ENCODE data around the gene RNF152.

The RNF152 gene

GRCh38 chr18:61883547-61883946 is 9.3 kb downstream of the RNF152 start:
- no peak overlapping the region for H3K4me3 Mint-ChIP-seq
- peaks cover 4% of the 10 kb centered on the region for H3K27me3 Mint-ChIP-seq
- H3K4me1 Mint-ChIP-seq = no peaks in the 10 kb centered on the region
- H3K36me3 Mint-ChIP-seq (ENCODE audit: low read depth) = no peaks in the 10 kb centered on the region
- H3K27ac Mint-ChIP-seq = no peak overlapping the region
- ATAC-seq = no peak
- DNase-seq = no peak
- H3K9me3 Mint-ChIP-seq = no peaks in the 10 kb centered on the region

GRCh38 chr18:61882296-61883004 is 10.4 kb downstream of the RNF152 start:
- H3K27ac Mint-ChIP-seq = no peak overlapping the region
- no peaks in the 10 kb centered on the region for H3K4me1 Mint-ChIP-seq
- ATAC-seq (no peak), DNase-seq (no peak)
- H3K4me3 Mint-ChIP-seq = no peak overlapping the region
- no peaks in the 10 kb centered on the region for H3K36me3 Mint-ChIP-seq (ENCODE audit: low read depth)
- H3K9me3 Mint-ChIP-seq = no peaks in the 10 kb centered on the region
- peaks cover 7% of the 10 kb centered on the region for H3K27me3 Mint-ChIP-seq

- Mint-ChIP-seq H3K9me3 (no peaks in the 10 kb centered on the region), H3K4me1 (no peaks in the 10 kb centered on the region), H3K4me3 (no peak overlapping the region), H3K27ac (no peak overlapping the region), H3K27me3 (peaks cover 11% of the 10 kb centered on the region), H3K36me3 (ENCODE audit: low read depth) (no peaks in the 10 kb centered on the region)
- DNase-seq (no peak), ATAC-seq (no peak)
Measured at GRCh38 chr18:61876899-61877298, 15.9 kb downstream of the RNF152 start.

DNA sequence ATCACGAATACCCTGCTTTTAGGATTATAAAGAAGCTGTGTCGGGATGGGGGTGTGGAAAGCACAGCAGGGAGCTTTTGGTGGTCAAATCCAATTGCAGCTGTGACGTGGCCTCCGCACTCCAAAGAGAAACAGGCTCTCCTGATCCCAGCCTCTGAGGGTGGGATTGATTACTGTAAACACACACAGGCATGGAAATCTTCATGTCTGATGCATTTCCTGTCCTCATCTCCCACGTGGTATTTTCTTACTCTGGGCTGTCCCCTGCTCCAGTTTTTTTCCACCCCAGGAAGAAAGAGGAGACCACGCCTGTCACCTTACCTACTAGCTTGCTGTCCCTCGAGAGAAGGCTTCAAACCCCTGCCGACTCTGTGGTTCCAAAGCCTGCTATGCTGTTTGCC is 22.7 kb downstream of the RNF152 start:
- DNase-seq (no peak), ATAC-seq (no peak)
- H3K4me3 Mint-ChIP-seq = no peak overlapping the region
- H3K4me1 Mint-ChIP-seq = no peaks in the 10 kb centered on the region
- no peaks in the 10 kb centered on the region for H3K9me3 Mint-ChIP-seq
- no peaks in the 10 kb centered on the region for H3K27me3 Mint-ChIP-seq
- H3K27ac Mint-ChIP-seq = no peak overlapping the region
- no peaks in the 10 kb centered on the region for H3K36me3 Mint-ChIP-seq (ENCODE audit: low read depth)

GRCh38 chr18:61869636-61870035 is 23.2 kb downstream of the RNF152 start:
- Mint-ChIP-seq H3K4me1 (no peaks in the 10 kb centered on the region), H3K9me3 (no peaks in the 10 kb centered on the region), H3K36me3 (ENCODE audit: low read depth) (no peaks in the 10 kb centered on the region), H3K27ac (no peak overlapping the region), H3K27me3 (no peaks in the 10 kb centered on the region), H3K4me3 (no peak overlapping the region)
- DNase-seq (no peak), ATAC-seq (no peak)

DNA sequence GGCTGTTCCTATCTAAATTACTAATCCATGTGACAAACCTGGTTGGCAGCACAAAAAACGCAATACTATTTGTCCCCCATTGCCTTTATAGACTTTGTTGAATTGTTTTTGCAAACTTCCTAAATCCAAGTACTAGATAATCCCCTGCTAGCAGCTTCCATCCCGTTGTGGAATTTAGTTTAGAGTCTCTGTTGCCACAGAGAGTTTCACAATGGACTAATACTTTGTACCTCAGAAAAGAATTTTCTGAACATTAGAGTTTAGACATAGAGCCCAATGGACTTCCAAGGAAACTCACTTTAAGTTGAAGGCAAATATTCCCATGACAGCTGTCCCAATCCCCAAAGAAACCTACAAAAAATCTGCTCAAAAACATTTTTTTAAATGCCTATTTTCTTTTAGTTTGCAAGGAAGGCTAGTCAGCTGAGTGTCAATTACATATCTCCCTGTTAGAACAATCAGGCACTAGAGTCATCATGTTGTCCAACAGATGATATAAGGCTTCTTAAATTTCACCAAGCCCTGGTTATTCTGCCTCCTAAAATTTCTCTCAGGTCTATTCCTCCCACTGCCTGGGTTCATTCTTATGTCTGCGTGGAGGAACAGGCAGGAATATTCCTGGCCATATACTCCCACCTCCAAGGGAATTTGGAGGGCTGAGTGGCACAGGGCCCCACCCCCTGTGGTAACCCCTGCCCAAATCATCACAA is 27.2 kb downstream of the RNF152 start:
- no peak overlapping the region for H3K27ac Mint-ChIP-seq
- no peak overlapping the region for H3K4me3 Mint-ChIP-seq
- DNase-seq (no peak), ATAC-seq (no peak)
- H3K9me3 Mint-ChIP-seq = no peaks in the 10 kb centered on the region
- H3K36me3 Mint-ChIP-seq (ENCODE audit: low read depth) = no peaks in the 10 kb centered on the region
- no peaks in the 10 kb centered on the region for H3K27me3 Mint-ChIP-seq
- no peaks in the 10 kb centered on the region for H3K4me1 Mint-ChIP-seq

GRCh38 chr18:61861372-61861771 is 31.4 kb downstream of the RNF152 start:
- no peak for ATAC-seq
- no peak for DNase-seq
- Mint-ChIP-seq H3K9me3 (no peaks in the 10 kb centered on the region), H3K4me1 (no peaks in the 10 kb centered on the region), H3K27ac (no peak overlapping the region), H3K4me3 (no peak overlapping the region), H3K27me3 (no peaks in the 10 kb centered on the region), H3K36me3 (ENCODE audit: low read depth) (no peaks in the 10 kb centered on the region)

DNA sequence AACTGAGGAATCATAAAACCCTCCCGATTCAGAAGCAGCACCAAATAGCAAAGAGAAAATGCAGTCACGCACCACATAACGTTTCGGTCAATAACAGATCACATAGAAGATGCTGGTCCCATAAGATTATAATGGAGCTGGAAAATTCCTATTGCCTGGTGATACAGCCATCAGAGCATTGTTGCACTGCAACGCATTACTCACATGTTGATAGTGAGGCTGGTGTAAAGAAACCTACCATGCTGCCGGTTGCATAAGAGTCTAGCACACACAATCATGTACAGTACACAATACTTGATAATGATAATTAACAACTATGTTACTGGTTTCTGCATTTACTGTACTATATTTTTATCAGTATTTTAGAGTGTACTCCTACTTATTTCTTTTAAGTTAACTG is 32.5 kb downstream of the RNF152 start:
- ATAC-seq = no peak
- no peak for DNase-seq
- no peaks in the 10 kb centered on the region for H3K4me1 Mint-ChIP-seq
- no peak overlapping the region for H3K4me3 Mint-ChIP-seq
- no peaks in the 10 kb centered on the region for H3K36me3 Mint-ChIP-seq (ENCODE audit: low read depth)
- H3K9me3 Mint-ChIP-seq = no peaks in the 10 kb centered on the region
- no peak overlapping the region for H3K27ac Mint-ChIP-seq
- no peaks in the 10 kb centered on the region for H3K27me3 Mint-ChIP-seq

DNA sequence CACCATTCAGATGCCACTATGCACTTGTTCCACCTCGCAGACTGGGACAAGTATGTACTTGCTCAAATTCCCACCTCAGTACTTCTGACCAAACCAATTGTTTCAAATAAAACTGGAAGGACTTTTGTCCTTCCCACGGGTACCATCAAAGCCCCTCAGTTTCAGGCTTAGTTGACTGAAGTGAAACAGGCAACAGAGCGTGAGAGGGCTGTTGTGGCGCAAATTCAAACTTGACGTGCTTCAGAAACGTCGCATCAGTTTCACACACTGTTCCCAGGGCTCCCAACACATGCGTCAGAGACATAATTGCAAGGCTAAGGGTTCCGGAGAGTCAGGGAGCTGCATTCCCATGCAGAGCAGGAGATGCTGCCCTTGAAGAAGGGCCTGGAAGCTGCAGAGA is 33.7 kb downstream of the RNF152 start:
- no peak for DNase-seq
- no peak overlapping the region for H3K27ac Mint-ChIP-seq
- H3K9me3 Mint-ChIP-seq = no peaks in the 10 kb centered on the region
- no peak overlapping the region for H3K4me3 Mint-ChIP-seq
- ATAC-seq = no peak
- no peaks in the 10 kb centered on the region for H3K4me1 Mint-ChIP-seq
- no peaks in the 10 kb centered on the region for H3K27me3 Mint-ChIP-seq
- no peaks in the 10 kb centered on the region for H3K36me3 Mint-ChIP-seq (ENCODE audit: low read depth)

DNA sequence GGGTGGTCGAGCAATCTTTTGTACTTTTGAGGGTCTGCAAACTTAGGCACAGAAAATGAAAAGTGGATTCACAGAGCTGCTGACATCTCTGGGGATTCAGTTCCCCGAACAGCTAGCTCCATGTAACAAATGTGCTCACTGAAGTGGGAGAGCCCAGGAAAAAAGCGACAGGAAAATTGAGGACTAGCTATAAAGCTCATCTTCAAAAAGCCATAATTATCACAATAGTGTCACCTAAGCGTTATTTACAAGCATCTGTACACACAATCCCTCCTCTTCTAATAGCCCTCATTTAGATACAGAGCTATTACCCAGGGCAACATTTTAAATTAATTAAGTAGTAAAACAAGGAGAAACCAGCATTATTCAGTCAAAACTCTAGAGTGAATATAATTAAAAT is 36.1 kb downstream of the RNF152 start:
- Mint-ChIP-seq H3K36me3 (ENCODE audit: low read depth) (no peaks in the 10 kb centered on the region), H3K27ac (no peak overlapping the region), H3K27me3 (peaks cover 3% of the 10 kb centered on the region), H3K4me3 (no peak overlapping the region), H3K4me1 (no peaks in the 10 kb centered on the region), H3K9me3 (no peaks in the 10 kb centered on the region)
- ATAC-seq (no peak), DNase-seq (no peak)

DNA sequence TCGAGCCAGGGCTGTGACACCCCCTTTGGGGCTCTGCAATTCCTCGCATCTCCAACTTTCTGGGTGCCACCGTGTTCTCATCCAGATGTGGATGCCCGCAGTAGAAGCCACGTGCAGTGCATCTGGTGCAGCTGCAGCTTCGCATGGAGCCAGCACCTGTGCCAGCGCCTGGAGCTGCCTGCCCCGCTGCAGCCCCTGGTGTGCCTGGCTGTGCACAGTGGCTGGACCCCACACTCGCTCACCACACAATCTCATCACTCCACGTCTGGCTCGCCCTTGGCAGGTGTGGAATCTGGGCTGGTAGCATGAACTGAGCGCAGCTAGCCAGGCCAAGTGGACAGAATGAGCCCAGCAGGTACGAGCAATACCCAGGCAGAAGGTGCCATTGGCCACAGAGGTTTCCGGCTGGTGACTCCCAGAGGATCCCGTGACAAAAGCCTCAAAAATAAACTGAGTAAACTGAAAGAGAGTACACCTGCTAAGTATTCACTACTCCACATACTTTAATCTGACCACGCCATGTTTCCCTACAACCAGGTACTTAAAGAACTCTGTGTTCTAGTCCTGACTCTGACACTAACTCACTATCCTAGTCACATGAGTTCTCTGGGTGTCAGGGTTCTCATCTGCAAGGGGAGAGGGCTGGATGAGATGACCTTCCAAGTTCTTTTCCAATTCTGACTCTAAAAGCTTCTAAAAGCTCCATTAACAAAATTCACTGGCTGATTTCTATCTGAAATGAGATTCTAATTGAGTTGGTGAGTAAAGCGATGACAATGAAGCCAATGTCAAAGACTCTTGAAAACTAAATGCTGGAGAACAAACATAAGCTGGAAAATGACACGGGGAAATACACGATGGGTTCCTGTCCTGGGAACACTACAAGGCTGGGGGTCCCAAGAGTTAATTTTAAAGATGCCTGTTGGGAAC is 37.1 kb downstream of the RNF152 start:
- H3K27me3 Mint-ChIP-seq = peaks cover 3% of the 10 kb centered on the region
- H3K4me1 Mint-ChIP-seq = no peaks in the 10 kb centered on the region
- no peak for ATAC-seq
- no peaks in the 10 kb centered on the region for H3K9me3 Mint-ChIP-seq
- no peak for DNase-seq
- H3K4me3 Mint-ChIP-seq = no peak overlapping the region
- no peaks in the 10 kb centered on the region for H3K36me3 Mint-ChIP-seq (ENCODE audit: low read depth)
- H3K27ac Mint-ChIP-seq = no peak overlapping the region

GRCh38 chr18:61854578-61855448 is 38.0 kb downstream of the RNF152 start:
- no peak overlapping the region for H3K4me3 Mint-ChIP-seq
- no peak for DNase-seq

GRCh38 chr18:61853855-61854254 is 39.0 kb downstream of the RNF152 start:
- Mint-ChIP-seq H3K27me3 (peaks cover 3% of the 10 kb centered on the region), H3K4me1 (no peaks in the 10 kb centered on the region), H3K27ac (no peak overlapping the region), H3K36me3 (ENCODE audit: low read depth) (no peaks in the 10 kb centered on the region), H3K9me3 (no peaks in the 10 kb centered on the region), H3K4me3 (no peak overlapping the region)
- ATAC-seq (no peak), DNase-seq (no peak)

More at GRCh38 chr18:61854578-61855448, 38.0 kb downstream of the RNF152 start:
- Mint-ChIP-seq H3K4me1 (no peaks in the 10 kb centered on the region), H3K27me3 (peaks cover 3% of the 10 kb centered on the region), H3K9me3 (no peaks in the 10 kb centered on the region), H3K27ac (no peak overlapping the region), H3K36me3 (ENCODE audit: low read depth) (no peaks in the 10 kb centered on the region)
- ATAC-seq = no peak

GRCh38 chr18:61852496-61852895 is 40.3 kb downstream of the RNF152 start:
- Mint-ChIP-seq H3K9me3 (no peaks in the 10 kb centered on the region), H3K4me1 (no peaks in the 10 kb centered on the region), H3K27ac (no peak overlapping the region), H3K36me3 (ENCODE audit: low read depth) (no peaks in the 10 kb centered on the region), H3K4me3 (no peak overlapping the region), H3K27me3 (peaks cover 3% of the 10 kb centered on the region)
- ATAC-seq (no peak), DNase-seq (no peak)

Data from activated naive CD8-positive, alpha-beta T cell treated with anti-CD3 and anti-CD28 coated beads, Interleukin-2, amount 50 U/mL, for 24 hours (primary cell).